Vagina (tissue), 2 donors: ENCODE data around the gene CCPG1. TPM values are rescaled to one million over a fixed set of nuclear protein-coding genes. Genes with fewer than 3 reads are reported as not detected.
"Not testable (repeated sequence)": the region's sequence is repeated elsewhere in the genome, so short reads cannot be mapped to it uniquely, and the experiment has no call there.

Source experiments
- DNase-seq, 2 donors: peaks; one replicate each; pipeline ENCODE4 v3.0.0-alpha.2; 2017; ENCODE audit errors: extremely low spot score in 2 of 2
- H3K27ac ChIP-seq: fragments of 200-600 bp; sonication (generic); one replicate; pipeline ENCODE4 v1.5.1; 2019
- H3K27me3 ChIP-seq: fragments of 200-600 bp; sonication (generic); one replicate; pipeline ENCODE4 v1.5.1; 2019
- H3K36me3 ChIP-seq, 2 donors: fragments of 200-600 bp; sonication (generic); one replicate each; pipeline ENCODE4 v1.5.1; 2017 to 2019
- H3K4me1 ChIP-seq: fragments of 200-600 bp; sonication (generic); one replicate; pipeline ENCODE4 v1.5.1; 2019
- H3K4me3 ChIP-seq, 2 donors: fragments of 200-600 bp; sonication (generic); 1 replicate in 1 of 2; 2 replicates in 1 of 2; pipeline ENCODE4 v1.5.1; 2016 to 2019
- H3K9me3 ChIP-seq: fragments of 200-600 bp; sonication (generic); one replicate; pipeline ENCODE4 v1.5.1; 2019
- POLR2A ChIP-seq, 2 donors: fragments of 450-650 bp; IDR thresholded peaks; one replicate each; pipeline ENCODE4 v1.6.1; 2017; ENCODE audit warnings: antibody characterized with exemption in 2 of 2, mild to moderate bottlenecking in 2 of 2, moderate library complexity in 2 of 2
- POLR2AphosphoS5 ChIP-seq, 2 donors: sonication (generic); formaldehyde crosslinking; IDR thresholded peaks; one replicate each; pipeline ENCODE4 v1.9.0; 2017; ENCODE audit warnings: antibody characterized with exemption in 2 of 2, mild to moderate bottlenecking in 2 of 2, low read depth in 1 of 2; ENCODE audit not compliant: insufficient read depth in 1 of 2
- intact Hi-C: fragments of 100-400 bp; cut with DNase I; formaldehyde crosslinking; loops from one replicate; pipeline ENCODE4 v1.15.1; 2023
- total RNA-seq: library from RNA; depleted of rRNA; stranded (reverse); fragments of >200 nt; gene quantifications from one replicate; pipeline ENCODE4 v1.2.3, GENCODE V29; 2016
- TF ChIP-seq, protein P1 (sequence below), 3 experiments: fragments of 450-650 bp in 2 of 3; fragments of 200-600 bp in 1 of 3; sonication (generic) in 1 of 3; IDR thresholded peaks; one replicate each; pipeline ENCODE4 v1.5.1; 2017 to 2019; ENCODE audit warnings: antibody characterized with exemption in 3 of 3, mild to moderate bottlenecking in 2 of 3, moderate library complexity in 2 of 3

CCPG1 gene
- total RNA-seq, 1 donor from 2014 or later = 23.1 TPM

DNA sequence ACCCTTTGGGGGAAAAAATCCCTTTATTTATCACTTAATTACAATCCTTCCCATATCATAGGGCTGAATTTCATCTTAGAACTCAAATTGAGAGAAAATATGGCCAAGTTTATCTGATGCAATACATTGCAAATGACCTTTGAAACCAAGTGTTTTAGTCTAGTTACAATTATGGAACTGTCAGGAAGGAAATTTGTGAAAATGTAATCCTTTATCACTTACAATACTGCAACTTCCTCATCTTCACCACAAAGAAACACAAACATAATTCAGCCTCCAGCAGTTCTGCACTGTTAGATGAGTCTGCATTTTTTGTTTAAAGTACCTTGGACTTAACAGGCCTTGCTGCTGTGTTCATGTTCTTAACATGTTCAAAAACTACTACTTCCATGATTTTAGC, 4.6 kb downstream of the CCPG1 start:
- DNase-seq = no peak
- no peak overlapping the region for H3K27ac ChIP-seq
- no peaks in the 10 kb centered on the region for H3K9me3 ChIP-seq
- intact Hi-C loops = no loop called here
- H3K4me3 ChIP-seq = no peak overlapping the region
- H3K4me1 ChIP-seq = peaks cover 40% of the 10 kb centered on the region
- no peaks in the 10 kb centered on the region for H3K36me3 ChIP-seq
- TF ChIP-seq POLR2A (IDR thresholded peaks at IDR 0.05) (no peak), POLR2AphosphoS5 (IDR thresholded peaks at IDR 0.05; ENCODE audit: insufficient read depth in 1 of 2, low read depth in 1 of 2) (no peak)
- TF ChIP-seq, protein P1, sequence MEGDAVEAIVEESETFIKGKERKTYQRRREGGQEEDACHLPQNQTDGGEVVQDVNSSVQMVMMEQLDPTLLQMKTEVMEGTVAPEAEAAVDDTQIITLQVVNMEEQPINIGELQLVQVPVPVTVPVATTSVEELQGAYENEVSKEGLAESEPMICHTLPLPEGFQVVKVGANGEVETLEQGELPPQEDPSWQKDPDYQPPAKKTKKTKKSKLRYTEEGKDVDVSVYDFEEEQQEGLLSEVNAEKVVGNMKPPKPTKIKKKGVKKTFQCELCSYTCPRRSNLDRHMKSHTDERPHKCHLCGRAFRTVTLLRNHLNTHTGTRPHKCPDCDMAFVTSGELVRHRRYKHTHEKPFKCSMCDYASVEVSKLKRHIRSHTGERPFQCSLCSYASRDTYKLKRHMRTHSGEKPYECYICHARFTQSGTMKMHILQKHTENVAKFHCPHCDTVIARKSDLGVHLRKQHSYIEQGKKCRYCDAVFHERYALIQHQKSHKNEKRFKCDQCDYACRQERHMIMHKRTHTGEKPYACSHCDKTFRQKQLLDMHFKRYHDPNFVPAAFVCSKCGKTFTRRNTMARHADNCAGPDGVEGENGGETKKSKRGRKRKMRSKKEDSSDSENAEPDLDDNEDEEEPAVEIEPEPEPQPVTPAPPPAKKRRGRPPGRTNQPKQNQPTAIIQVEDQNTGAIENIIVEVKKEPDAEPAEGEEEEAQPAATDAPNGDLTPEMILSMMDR (IDR thresholded peaks at IDR 0.05) = no peak
- H3K27me3 ChIP-seq = no peaks in the 10 kb centered on the region

DNA sequence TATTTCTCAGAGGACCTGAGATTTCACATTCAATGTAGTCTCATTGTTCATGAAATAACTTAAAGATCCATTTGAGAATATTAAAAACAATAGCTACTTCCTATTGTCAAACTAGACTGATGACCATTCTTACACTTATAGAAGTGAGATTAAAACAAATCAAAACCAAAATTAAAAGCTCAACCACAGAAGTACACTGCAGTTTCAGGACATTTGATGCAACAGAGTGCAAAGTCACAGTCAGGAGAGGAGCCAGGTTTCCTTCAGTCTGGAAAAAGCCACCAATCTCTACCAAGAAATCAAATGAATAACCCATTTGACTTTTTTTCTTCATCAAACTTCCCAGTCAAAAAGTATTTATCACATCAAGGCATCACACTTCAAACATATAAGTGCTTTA, 5.5 kb downstream of the CCPG1 start:
- DNase-seq = no peak
- Histone ChIP-seq H3K27ac (no peak overlapping the region), H3K4me1 (peaks cover 40% of the 10 kb centered on the region), H3K4me3 (no peak overlapping the region), H3K27me3 (no peaks in the 10 kb centered on the region), H3K9me3 (no peaks in the 10 kb centered on the region), H3K36me3 (no peaks in the 10 kb centered on the region)
- intact Hi-C loops = no loop called here
- TF ChIP-seq POLR2A (IDR thresholded peaks at IDR 0.05) (no peak), POLR2AphosphoS5 (IDR thresholded peaks at IDR 0.05; ENCODE audit: insufficient read depth in 1 of 2, low read depth in 1 of 2) (no peak)
- TF ChIP-seq, protein P1 (IDR thresholded peaks at IDR 0.05) = no peak

DNA sequence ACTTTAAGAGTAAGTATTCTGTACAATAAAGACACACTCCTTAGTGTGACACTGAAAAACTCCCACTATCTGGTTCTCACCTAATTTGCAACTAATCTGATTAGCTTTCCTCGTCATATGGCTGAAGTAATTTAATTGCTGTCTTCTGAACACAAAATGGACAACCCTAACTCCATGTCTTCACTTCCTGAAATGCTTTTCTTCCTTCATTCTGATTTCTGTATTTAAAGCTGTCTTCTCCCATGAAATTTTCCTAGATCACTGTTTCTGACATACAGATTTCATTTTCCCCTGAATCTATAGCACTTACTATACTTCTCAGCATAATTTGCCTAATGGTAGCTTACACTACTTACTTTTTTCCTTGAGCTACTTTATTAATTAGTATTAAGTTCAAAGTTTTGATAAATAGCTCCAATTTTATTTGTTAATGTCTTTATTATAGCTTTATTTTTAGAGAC, 6.3 kb downstream of the CCPG1 start:
- DNase-seq = no peak
- intact Hi-C loops = no loop called here
- Histone ChIP-seq H3K4me1 (peaks cover 31% of the 10 kb centered on the region), H3K27me3 (no peaks in the 10 kb centered on the region), H3K27ac (no peak overlapping the region), H3K36me3 (no peaks in the 10 kb centered on the region), H3K4me3 (no peak overlapping the region), H3K9me3 (no peaks in the 10 kb centered on the region)
- no peak for TF ChIP-seq POLR2AphosphoS5 (IDR thresholded peaks at IDR 0.05; ENCODE audit: insufficient read depth in 1 of 2, low read depth in 1 of 2)
- no peak for TF ChIP-seq POLR2A (IDR thresholded peaks at IDR 0.05)
- TF ChIP-seq, protein P1 (IDR thresholded peaks at IDR 0.05) = no peak

DNA sequence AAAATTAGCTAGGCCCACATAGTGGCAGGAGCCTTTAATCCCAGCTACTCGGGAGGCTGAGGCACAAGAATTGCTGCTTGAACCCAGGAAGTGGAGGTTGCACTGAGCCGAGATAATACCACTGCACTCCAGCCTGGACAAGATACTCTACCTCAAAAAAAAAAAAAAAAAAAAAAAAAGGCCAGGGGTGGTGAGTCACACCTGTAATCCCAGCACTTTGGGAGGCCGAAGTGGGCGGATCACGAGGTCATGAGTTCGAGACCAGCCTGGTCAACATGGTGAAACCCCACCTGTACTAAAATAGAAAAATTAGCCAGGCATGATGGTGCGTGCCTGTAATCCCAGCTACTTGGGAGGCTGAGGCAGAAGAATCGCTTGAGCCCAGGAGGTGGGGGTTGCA, 8.1 kb downstream of the CCPG1 start:
- H3K9me3 ChIP-seq, H3K36me3 ChIP-seq, intact Hi-C loops, H3K27me3 ChIP-seq, H3K27ac ChIP-seq, H3K4me3 ChIP-seq, DNase-seq: not testable (repeated sequence)
- peaks cover 18% of the 10 kb centered on the region for H3K4me1 ChIP-seq

DNA sequence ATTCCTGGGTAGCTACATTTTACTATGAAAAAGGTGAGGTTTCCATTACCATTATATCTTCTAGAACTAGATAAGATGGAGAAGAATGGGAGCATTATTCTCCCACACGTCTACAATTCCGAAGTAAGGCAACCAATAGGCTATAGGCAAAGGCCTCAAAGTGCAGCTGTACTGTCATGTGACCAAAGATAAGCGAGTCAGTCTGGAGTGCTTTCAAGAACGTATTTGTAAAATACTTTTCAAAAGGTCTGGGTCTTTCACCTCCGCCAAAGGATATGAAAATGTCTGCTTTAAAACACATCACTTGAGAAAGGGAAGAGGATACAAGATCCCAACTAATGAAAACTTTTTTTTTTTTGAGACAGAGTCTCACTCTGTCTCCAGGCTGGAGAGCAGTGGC, 9.9 kb downstream of the CCPG1 start:
- intact Hi-C loops = no loop called here

More for the DNA sequence above, 9.9 kb downstream of the CCPG1 start:
- H3K36me3 ChIP-seq = no peaks in the 10 kb centered on the region
- H3K4me3 ChIP-seq = no peak overlapping the region
- H3K9me3 ChIP-seq = no peaks in the 10 kb centered on the region
- TF ChIP-seq, protein P1 (IDR thresholded peaks at IDR 0.05) = no peak
- TF ChIP-seq POLR2A (IDR thresholded peaks at IDR 0.05) (no peak), POLR2AphosphoS5 (IDR thresholded peaks at IDR 0.05; ENCODE audit: insufficient read depth in 1 of 2, low read depth in 1 of 2) (no peak)
- no peak overlapping the region for H3K27ac ChIP-seq
- H3K4me1 ChIP-seq = peaks cover under 1% of the 10 kb centered on the region
- no peak for DNase-seq
- no peaks in the 10 kb centered on the region for H3K27me3 ChIP-seq
